HK-2 (cell line): ENCODE data around the gene S100P.

Experiments used
- DNase-seq: peaks from one replicate; pipeline ENCODE4 v3.0.0-alpha.2; 2018; ENCODE audit not compliant: unreplicated experiment

S100P gene

DNA sequence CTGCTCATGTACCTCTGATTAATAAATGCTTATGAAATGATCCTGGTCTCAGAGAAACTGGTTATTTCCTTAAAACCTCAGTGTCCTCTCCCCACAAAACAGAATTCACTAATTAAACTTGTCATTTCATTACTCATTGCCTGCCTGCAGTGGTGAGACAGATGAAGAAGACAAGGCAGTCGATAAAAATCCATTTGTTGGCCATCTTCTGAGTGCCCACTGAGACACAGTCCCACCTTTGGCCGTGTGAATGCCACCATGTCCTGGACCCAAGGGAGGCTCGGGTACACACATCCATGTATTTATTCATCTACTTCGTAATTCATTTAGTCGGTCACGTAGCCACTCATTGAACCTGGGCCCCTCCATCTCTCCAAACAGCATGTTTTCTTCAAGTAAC is 3.5 kb downstream of the S100P start:
- DNase-seq: no peak

DNA sequence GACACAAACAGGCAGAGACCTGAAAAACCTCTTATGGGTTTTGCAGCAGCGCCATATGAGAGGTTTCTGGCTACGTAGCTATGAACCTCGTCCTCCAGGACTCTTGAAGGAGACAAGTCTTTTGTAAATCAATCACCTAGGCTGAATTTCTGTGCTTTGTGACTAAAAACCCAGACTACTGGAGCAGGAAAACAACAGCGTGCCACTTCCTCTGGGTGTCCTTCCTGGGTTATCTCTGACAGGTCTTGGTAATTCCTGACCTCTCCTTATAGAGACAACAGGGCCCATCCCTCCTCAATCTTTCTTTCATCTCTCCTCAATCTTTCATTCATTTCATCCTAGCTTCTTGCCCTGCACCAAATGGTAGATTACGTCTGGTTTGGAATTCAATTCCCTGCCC is 5.7 kb downstream of the S100P start:
- no peak for DNase-seq

DNA sequence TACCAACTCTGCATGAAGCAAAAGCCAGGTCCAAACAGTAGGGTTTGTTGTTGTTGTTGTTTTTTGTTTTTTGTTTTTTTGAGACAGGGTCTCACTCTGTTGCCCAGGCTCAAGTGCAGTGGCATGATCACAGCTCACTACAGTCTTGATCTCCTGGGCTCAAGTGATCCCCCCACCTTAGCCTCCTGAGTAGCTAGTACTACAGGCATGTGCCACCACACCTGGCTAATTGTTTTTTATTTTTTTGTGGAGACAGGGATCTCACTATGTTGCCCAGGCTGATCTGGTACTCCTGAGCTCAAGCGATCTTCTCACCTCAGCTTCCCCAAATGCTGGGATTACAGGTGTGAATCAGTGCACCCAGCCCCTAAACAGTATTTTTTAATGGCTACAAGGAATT is 6.2 kb downstream of the S100P start:
- no peak for DNase-seq

GRCh38 chr4:6701371-6701770 is 7.7 kb downstream of the S100P start:
- no peak for DNase-seq

- DNase-seq: no peak
Observed at GRCh38 chr4:6702761-6703160, 9.1 kb downstream of the S100P start.

GRCh38 chr4:6703786-6704185 is 10.1 kb downstream of the S100P start:
- DNase-seq: no peak

GRCh38 chr4:6705646-6706045 is 12.0 kb downstream of the S100P start:
- DNase-seq: no peak

DNA sequence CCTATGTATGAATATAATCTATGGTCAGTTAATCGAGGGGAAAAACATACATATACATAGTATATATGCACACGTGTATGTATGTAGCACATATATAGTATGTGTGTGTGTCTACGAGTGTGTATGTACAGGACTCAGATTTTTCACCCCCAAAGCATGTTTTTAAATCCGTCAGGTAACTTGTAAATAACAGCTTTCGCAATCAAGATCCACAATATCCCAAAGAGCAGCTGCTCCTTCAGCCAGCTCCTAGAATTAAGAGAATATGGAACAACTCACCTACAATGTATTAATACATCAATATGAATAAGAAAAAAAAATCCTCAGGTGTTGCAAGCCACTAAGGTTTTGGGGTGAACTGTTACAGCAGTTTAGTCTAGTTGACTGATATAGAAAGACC is 12.5 kb downstream of the S100P start:
- DNase-seq: no peak

DNA sequence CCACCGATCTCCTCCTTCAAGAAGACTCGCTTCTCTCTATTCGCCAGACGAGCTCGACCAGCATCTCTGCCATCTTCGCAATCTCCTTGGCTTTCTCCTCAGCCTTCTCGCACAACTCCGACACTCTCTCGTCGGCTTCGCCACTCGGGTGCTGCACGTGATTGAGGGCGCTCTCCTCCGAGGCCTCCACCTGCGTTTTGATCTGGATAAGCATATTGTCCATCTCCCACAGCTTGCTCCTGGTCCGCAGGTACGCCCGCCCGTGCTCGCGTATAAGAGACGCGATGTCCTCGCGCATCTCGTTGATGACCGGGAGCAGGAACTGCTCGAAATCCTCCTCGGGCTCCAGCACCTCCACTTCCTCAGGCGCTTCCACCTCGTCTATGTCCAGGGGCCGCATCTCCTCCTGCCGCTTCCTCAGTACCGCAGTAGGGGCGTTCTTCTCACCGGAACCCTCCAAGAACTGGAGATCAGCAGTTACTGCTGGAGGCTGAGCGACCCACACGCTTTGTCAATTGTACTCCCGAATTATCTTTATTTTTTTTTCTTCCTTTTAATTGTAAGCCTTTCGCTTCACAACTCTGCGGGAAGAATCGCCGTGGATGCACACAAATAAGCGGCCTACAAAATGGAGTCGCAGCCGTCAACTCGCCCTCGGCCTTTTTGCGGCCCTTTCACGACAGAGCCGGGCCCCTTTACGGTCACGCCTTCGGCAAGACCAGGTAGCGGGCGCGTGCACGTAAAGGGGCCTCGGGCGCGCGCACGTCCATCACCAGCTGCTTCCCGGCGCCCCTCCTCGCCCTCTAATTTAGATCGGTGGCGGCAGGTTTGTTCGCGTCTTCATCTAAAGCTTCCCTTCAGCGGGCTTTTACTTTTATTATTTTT is 15.8 kb downstream of the S100P start, which contains the start of gene MRFAP1L1:
Gene MRFAP1L1 (minus strand): TSS at position 636 of the 885 bp plus-strand sequence. CDS start 236 bp downstream, at position 400.
- peak; percentile 96 for DNase-seq

GRCh38 chr4:6710282-6710681 is 16.6 kb downstream of the S100P start:
- no peak for DNase-seq

DNA sequence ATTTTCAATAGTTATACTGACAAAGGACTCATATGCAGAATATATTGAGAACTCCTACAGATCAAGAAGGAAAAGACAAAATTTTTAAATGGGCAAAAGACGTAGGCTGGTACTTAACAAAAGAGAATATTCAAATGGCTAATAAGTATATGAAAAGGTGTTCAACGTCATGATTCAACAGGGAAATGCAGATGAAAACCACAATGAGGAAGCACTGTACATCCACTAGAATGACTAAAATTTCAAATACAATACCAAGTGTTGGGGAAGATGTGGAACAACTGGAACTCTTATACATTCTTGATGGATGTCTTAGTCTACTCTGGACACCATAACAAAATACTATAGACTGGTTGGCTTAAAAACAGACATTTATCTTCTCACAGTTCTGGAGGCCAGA is 17.3 kb downstream of the S100P start:
- DNase-seq: no peak

DNA sequence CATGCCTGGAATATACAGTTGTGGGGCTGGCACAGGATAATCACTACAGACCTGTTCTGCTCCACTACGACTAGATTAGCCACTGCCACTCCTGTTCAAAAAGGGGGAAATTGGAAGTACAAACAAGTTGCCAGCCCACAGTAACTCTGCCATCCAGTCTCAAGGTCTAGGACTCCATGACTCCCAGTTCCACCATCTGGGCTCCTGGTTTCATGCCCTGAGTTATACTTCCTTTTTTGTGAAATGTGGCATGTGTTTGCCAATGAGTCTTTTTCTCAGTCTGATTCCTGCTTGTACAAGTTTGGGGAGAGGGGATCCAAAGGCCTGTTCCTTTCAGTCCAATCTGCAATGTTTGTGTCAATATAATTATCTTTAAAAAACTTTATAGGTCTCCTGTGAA is 21.3 kb downstream of the S100P start:
- no peak for DNase-seq

- DNase-seq: no peak
Observed at GRCh38 chr4:6715704-6716017, 22.0 kb downstream of the S100P start.

DNA sequence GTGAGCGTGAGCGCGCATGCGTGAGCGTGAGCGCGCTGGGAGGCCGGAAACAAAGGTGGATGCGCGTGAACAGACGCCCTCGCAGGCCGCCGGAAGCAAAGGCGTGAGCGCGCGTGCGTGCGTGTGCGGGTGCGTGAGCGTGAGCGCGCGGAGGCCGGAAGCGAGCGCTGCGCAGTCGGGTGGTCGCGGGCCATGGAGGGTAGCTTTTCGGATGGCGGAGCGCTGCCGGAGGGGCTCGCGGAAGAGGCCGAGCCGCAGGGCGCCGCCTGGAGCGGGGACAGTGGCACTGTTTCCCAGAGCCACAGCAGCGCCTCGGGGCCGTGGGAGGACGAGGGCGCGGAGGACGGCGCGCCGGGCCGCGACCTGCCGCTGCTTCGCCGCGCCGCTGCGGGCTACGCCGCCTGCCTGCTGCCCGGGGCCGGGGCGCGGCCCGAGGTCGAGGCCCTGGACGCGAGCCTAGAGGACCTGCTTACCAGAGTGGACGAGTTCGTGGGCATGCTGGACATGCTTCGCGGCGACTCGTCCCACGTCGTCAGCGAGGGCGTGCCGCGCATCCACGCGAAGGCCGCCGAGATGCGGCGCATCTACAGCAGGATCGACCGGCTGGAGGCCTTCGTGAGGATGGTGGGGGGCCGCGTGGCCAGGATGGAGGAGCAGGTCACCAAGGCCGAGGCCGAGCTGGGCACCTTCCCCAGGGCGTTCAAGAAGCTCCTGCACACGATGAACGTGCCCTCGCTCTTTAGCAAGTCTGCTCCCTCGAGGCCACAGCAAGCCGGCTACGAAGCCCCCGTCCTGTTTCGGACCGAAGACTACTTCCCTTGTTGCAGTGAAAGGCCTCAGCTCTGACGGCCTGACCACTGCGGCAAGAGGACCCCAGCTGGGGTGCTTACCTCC is 22.6 kb downstream of the S100P start, which contains the start of gene BLOC1S4:
Gene BLOC1S4 (plus strand): TSS at position 157 of the 894 bp plus-strand sequence. CDS start 36 bp downstream, at position 193.
- peak; percentile 90 for DNase-seq

DNA sequence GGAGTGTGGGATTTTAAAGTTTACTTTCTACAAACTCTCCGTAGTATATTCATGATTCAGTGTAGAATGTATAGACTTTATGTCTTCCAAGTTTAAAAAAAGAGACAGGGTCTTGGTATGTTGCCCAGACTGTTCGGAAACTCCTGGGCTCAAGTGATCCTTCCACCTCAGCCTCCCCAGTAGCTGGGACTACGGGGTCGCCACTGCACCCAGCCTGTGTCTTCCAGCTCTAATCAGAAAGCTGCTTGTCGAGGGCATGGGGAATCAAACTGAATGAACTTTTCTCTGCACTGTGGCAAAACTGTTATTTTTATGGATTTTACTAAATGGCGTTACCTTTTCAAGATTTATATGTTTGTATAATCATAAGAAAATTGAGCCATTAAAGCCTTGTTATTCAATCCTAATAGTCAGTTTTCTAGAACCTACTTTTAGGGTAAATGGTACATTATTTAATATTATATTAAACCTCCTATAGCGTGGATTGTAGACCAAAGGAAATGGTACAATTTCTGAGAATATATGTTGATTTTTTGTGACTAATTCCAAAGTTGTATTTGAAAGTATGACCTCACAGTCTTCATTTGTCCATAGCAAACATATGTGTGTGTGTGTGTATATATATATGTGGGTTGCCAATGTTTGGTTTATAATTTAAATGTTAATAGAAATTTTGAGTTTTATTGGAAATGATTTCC is 23.4 kb downstream of the S100P start:
- no peak for DNase-seq

DNA sequence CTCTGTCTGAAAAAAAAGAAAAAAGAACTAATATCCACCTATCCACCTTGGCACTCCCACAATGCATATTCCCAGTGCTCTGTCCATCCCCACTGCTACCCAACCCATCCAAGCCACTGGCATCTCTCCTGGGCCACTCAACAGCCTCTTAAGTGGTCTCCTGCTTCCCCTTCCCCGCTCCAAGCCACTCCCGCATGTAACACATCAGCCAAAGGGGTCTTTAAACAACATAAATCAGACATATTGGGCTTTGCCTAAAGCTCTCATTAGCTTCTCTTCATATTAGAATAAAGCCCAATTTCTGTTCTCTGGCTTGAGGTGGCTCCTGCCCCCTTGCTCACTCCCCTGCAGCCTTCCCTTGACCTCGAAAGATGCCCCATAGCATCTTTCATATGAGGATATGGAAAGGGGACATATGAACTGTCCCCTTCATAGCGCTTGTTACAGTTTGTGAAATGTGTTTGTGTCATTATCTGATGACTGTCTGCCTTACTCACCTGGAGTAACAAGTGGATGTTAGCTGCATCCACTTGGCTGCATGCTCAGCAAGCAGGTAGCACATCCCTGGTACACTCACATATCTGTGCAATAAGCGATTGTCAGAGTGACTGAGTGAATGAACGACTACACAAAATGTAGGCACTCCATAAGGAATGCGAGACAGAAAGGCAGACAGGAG is 25.4 kb downstream of the S100P start:
- no peak for DNase-seq

- DNase-seq: no peak
Observed at GRCh38 chr4:6719611-6720179, 26.0 kb downstream of the S100P start.

GRCh38 chr4:6720202-6720699 is 26.6 kb downstream of the S100P start:
- peak; percentile 87 for DNase-seq

GRCh38 chr4:6721121-6721520 is 27.4 kb downstream of the S100P start:
- DNase-seq: no peak

DNA sequence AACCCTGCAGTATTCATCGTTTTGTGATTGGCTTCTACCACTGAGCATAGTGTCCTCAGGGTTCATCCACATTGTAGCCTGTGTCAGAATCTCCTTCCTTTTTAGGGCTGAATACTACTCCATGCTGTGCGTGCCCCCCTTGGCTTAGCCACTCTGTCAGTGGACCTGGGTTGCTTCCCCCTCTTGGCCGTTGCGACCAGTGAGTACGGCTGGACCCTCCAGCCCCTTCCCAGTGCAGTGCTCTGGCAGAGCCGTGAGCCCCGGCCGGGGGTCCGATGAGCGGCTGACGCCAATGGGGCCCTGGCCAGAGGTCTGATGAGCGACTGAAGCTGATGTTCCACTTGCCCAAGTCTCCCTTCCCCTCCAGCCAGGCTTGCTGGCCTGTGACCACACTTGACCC is 29.2 kb downstream of the S100P start:
- no peak for DNase-seq

DNA sequence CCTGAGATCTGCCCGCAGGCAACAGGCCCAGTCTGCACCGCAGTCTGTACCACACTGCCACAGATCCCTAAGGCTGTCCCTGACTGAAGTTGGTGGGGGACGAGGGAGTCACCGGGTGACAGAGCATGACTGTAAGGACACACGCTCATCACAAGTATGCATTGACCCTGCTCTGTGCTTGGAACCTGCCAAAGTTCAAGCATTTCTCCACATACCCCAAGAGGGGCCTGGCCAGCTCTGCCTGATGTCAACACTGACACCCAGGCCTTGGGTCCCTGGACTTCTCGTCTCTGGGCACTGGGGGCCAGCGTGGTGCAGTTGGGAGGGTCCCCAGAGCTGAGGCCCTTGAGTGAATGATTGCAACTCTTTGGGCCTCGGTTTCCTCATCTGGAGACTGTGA is 30.2 kb downstream of the S100P start:
- no peak for DNase-seq
